ENCODE results near the gene TFEB.

The TFEB gene

GRCh38 chr6:41702089-41702745, 33.2 kb downstream of the TFEB start:
- no peak overlapping the region for H3K27ac ChIP-seq
- TF ChIP-seq ZFX (IDR thresholded peaks at IDR 0.05; ENCODE audit: borderline replicate concordance): no peak
- TF ChIP-seq CTCF (IDR thresholded peaks at IDR 0.05): no peak

DNA sequence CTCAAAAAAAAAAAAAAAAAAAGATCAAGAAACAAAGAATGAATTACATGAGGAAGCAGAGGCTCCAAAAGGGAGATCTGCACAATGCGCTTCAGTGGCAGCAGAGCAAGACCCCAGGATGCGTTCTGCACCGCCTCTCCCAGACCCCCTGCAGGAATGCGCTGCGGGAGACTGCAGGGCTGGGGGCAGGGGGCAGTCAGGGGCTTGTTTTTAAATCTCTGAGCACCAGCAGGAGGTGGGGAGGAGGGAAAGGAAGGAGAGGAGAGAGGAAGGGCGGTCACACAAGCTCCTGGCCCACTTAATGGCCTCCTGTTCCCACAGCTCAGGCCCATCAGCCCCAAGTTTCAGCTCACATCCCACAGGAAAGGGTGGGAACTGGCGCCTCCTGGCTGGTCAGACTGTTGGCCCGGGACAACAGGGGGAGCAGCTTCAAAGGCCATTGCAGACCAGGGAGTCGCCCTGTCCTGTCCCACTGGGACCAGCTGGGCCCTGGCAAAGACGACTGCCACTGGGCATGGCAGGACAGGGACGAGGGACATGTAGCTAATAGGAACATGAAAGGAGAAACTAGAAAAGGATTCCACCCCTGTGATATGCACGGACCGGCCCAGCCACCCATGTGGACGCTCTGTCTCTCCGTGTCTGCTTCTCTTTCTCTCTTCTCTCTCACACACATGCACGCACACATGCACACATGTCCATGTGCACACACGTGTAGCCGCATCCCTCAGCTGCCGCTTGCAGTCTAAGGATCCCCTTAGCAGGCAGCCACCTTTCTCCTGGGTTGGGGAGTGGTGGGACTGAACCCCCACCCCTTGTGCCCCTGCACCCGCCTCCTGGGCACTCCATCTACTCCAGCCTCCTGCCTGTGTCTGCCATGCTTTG, 34.7 kb downstream of the TFEB start:
- no peak for TF ChIP-seq CTCF (IDR thresholded peaks at IDR 0.05)
- no peak for TF ChIP-seq ZFX (IDR thresholded peaks at IDR 0.05; ENCODE audit: borderline replicate concordance)
- no peak overlapping the region for H3K27ac ChIP-seq

- TF ChIP-seq ZFX (IDR thresholded peaks at IDR 0.05; ENCODE audit: borderline replicate concordance) (no peak), CTCF (IDR thresholded peaks at IDR 0.05) (no peak)
- H3K27ac ChIP-seq: no peak overlapping the region
These were observed 36.3 kb downstream of the TFEB start for GRCh38 chr6:41699063-41699462.

- TF ChIP-seq CTCF (IDR thresholded peaks at IDR 0.05) (no peak), ZFX (IDR thresholded peaks at IDR 0.05; ENCODE audit: borderline replicate concordance) (no peak)
- H3K27ac ChIP-seq: no peak overlapping the region
These were observed 37.3 kb downstream of the TFEB start for GRCh38 chr6:41697861-41698781.

DNA sequence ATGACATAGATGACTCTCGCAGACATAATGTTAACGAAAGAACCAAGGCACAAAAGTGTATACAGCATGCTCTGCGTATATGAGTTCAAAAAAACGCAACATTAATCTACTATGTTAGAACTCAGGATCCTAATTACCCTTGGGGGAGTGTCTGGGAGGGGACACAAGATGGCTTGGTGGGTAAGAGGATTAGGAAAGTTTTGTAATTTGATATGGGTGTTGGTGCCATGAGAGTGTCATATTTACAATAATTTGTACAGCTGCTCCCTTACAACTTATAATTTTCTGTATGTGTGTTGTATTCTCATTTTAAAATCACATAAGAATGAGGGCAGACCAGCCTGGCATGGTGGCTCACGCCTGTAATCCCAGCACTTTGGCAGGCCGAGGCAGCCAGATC, 38.6 kb downstream of the TFEB start:
- no peak overlapping the region for H3K27ac ChIP-seq
- TF ChIP-seq CTCF (IDR thresholded peaks at IDR 0.05): no peak
- no peak for TF ChIP-seq ZFX (IDR thresholded peaks at IDR 0.05; ENCODE audit: borderline replicate concordance)

GRCh38 chr6:41695825-41696224, 39.6 kb downstream of the TFEB start:
- no peak for TF ChIP-seq ZFX (IDR thresholded peaks at IDR 0.05; ENCODE audit: borderline replicate concordance)
- no peak for TF ChIP-seq CTCF (IDR thresholded peaks at IDR 0.05)
- H3K27ac ChIP-seq: no peak overlapping the region

Measured in 22Rv1 (cell line).